HEK293 (cell line): ENCODE measurements around the gene GOLGA1.

Experiments used
- CTCF ChIP-seq: fragments of 450-650 bp; formaldehyde crosslinking; IDR thresholded peaks from 2 replicates; pipeline ENCODE4 v1.5.1; 2016; ENCODE audit warnings: missing biosample characterization, missing genetic modification characterization
- HOXD13 ChIP-seq: sonication (generic); formaldehyde crosslinking; IDR thresholded peaks from 2 replicates; pipeline ENCODE4 v1.8.0; 2022; ENCODE audit warnings: missing genetic modification reagents, borderline replicate concordance
- MYNN ChIP-seq: fragments of 450-650 bp; formaldehyde crosslinking; IDR thresholded peaks from 2 replicates; pipeline ENCODE4 v1.5.1; 2016; ENCODE audit warnings: missing biosample characterization, missing genetic modification characterization, borderline replicate concordance
- REST ChIP-seq: fragments of 450-650 bp; formaldehyde crosslinking; IDR thresholded peaks from 2 replicates; pipeline ENCODE4 v1.5.1; 2016; ENCODE audit warnings: missing biosample characterization, missing genetic modification characterization
- SETDB1 ChIP-seq: IDR thresholded peaks from one replicate; pipeline ENCODE4 v1.6.1; 2017; ENCODE audit warnings: mild to moderate bottlenecking, low read length, moderate library complexity, mixed read lengths; ENCODE audit not compliant: insufficient read length
- TCF7L2 ChIP-seq: IDR thresholded peaks from 2 replicates; pipeline ENCODE4 v1.6.1; 2011; ENCODE audit warnings: low read depth, mild to moderate bottlenecking, inconsistent platforms, low read length, moderate library complexity, borderline replicate concordance
- ZNF302 ChIP-seq: fragments of 450-650 bp; formaldehyde crosslinking; IDR thresholded peaks from 2 replicates; pipeline ENCODE4 v1.5.1; 2016; ENCODE audit warnings: missing biosample characterization, missing genetic modification characterization, low read depth
- ZNF354C ChIP-seq: fragments of 450-650 bp; formaldehyde crosslinking; IDR thresholded peaks from 2 replicates; pipeline ENCODE4 v1.5.1; 2016; ENCODE audit warnings: missing biosample characterization, missing genetic modification characterization, low read depth, borderline replicate concordance
- ZNF561 ChIP-seq: fragments of 450-650 bp; IDR thresholded peaks from 2 replicates; pipeline ENCODE4 v1.5.1; 2018; ENCODE audit warnings: missing biosample characterization, missing genetic modification characterization, borderline replicate concordance

GRCh38 chr9:124890179-124890578 is 50.7 kb downstream of the GOLGA1 start:
- TF ChIP-seq ZNF561 (tag by site-specific recombination), result no peak
- TF ChIP-seq REST (tag by site-specific recombination), result no peak
- no peak for TF ChIP-seq SETDB1
- no peak for TF ChIP-seq CTCF (tag by site-specific recombination)
- no peak for TF ChIP-seq ZNF302 (tag by site-specific recombination)
- no peak for TF ChIP-seq TCF7L2
- TF ChIP-seq ZNF354C (tag by site-specific recombination), result no peak
- no peak for TF ChIP-seq MYNN (tag by site-specific recombination)
- TF ChIP-seq HOXD13 (CRISPR knock-in tag), result no peak
